ENCODE data around the gene ZCCHC18.

The ZCCHC18 gene

DNA sequence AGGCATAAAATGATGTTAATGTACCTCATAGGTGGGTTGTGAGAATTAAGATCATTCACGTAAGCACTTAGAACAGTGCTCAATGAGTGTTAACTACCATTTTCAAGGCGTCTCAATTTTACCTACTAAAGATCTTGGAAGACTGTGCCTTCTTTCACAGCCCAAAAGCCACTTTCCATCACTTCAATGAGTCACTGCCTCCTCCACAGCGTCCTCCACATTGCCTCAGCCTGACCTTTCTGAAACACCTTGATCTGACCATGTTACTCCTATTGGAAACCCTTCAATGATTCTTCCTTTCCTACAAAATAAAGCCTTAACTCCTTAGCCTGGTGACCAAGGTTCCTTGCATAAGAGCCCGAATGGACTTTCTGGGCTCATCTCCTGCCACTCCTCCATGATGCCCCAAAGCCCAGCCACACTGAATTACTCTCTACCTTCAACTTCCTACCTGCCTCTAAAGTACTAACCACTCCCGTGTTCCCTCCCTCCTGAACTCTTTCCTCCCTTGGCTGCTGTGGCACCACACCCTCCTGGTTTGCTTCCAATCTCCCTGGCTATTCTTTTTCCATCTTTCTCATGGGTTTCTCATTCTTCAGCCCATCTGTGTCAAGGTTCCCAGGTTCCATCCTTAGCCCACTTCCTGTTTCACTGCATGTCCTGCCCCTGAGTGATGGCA, 22.4 kb downstream of the ZCCHC18 start:
- DNase-seq, result no peak

DNA sequence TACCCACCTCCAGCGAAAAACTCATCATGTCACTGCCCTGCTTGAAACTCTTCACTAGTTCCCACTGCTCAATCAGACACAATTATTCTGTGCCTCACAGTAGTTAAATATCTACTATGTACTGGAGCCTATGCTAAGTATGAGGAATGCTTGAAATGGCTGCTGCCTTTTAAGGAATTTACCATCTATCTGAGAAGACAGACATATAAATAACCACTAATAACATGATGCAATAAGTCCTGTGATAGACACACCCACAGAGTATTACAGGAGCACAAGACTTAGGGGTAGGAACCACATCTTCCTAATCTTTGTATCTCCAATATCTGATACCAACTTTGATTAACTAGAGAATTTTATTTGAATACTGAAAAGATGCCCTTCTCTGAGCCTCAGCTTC, 23.4 kb downstream of the ZCCHC18 start:
- DNase-seq, result no peak

DNA sequence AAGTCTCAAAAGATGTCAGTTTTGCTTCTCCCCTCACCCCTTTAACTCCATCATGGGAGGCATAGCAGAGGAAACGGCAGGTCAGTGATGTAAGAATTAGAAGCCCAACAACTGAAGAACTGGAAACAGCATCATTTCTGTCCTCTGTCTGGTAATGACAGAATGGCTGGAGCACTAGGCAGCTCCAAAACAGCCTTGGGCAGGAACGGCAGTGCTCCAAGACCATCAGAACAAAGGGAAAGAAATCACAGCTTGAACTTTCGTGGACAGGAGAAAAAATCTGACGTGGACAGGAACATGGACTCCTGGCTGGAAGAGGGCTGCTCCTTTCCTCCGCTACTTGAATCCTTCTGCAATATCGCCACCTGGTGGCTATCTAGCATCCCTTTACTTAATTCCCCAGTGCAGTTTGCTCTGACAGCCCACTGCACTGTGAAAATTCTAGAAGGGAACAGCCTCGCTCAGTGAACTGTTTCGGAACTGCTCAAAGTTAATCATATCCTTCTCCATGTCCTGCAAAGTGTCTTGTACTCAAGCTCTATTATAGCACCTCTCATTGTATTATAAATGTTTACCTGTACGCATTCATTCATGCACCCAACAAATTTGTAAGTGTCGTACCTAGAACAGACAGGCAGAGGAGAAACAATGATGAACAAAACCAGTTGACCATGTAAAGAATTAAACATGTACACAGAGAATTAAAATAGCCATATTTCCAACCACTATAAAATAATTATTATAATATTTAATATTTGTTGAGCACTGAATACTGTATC, 24.1 kb downstream of the ZCCHC18 start:
- peak; percentile 70 for DNase-seq

DNA sequence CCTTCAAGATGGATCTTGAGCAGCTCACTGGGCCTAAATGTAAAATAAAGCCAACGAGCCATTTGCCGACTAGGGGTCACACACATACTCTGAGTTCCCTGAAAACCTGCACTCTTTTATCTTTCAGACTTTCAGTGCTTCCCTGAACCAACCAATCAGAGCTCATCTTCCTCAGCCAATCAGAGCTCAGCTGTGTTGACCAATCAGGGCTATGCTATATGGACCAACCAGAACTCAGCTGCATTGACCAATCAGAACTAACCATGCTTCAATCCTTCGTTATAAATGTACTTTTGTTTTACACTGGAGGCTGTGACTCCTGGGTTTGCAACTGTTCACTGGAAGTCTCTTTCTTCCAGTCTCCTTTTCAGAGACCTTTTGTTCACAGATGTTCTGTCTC, 25.2 kb downstream of the ZCCHC18 start:
- DNase-seq, result peak; percentile 38

DNA sequence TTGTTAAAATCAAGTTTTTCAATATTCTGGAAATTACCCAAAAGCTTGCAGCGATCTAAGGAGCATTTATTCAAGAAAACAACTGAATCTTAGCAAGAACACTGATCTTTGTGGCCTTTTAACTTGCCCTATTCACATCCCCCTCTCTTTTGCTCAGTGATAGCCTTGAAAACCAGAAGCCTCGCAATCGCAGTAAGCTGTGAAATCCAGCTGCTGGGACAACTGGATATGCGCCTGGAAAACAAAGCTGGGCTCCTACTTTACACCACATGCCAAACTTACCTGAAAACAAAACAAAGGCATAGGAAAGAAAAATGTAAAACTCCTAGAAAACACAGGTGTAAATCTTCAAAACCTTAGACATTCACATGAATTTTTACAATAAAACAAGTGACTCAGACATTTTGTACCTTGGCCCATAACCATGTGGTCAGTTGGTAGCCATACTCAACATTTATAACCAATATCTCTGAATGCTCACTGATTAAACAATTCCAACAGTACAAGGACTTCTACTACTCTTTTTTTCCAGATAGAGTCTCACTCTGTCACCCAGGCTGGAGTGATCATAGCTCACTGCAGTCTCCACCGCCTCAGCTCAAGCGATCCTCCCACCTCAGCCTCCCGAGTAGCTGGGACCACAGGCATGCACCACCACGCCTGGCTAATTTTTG, 28.9 kb downstream of the ZCCHC18 start:
- DNase-seq, result no peak

DNA sequence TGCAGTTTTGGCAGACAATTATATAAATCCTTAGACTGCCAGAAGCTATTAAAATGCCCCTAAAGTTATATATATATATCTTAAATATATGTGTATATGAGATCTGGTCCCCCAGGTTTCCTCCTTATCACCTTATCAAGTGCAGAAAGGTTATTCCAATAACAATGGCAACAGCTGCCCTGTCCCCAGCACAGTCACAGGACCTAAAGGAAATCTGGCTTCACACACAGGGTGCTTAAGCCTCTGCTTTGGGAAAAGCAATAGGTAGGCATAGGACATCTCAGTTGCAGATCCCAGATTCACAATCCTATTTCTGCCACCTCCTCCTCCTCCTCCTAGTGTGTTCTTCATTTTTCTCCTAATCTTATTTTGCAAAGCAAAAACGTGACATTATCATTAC, 38.7 kb downstream of the ZCCHC18 start:
- no peak for DNase-seq

DNA sequence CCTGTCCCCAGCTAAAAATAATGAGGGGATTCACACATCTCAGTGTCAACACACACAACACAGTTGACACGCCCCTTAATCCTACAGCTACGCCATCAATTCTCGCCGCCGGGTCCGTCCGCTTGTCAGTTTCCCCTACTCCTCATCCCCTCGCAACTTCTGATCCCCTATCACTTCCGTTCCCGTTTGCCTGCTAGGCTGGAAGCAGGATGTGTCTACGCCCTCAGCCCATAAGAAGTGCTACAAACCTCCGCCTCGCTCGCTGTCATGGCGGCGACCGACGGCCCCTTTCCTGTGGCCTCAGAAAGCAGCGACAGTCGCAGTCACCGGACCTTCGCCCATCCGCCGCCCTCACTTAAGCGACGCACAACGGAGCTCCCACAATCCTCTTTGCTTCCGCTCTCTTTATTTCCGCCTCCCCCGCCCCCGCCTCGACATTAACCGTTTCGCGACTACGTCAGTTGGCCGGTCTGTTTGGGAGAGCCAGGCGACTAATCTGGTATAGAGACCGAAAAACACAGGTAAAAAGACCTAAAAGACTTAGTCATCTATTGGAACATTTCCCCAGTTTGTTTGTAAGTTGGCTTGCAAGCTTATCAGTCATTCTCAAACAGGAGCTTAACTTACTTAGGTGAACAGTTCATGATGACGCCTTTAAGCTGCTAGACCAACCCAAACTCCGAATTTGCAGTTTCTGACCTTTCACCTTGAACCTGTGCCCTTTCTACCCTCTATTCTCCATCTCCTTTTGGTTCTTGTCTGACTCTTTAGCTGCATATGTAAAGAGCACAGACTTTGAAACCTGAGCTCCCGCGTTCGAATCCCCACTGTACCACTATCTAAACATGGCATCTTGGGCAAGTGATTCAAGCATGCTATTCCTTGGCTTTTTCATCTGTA, 44.6 kb downstream of the ZCCHC18 start, which contains the start of gene SLC25A53:
Gene SLC25A53 (minus strand): TSS at position 380 of the 900 bp plus-strand sequence. CDS start 51,752 bp downstream, outside the sequence.
- DNase-seq, result peak; percentile 88
